ENCODE measurements around the gene HSPA4L.

HSPA4L gene

DNA sequence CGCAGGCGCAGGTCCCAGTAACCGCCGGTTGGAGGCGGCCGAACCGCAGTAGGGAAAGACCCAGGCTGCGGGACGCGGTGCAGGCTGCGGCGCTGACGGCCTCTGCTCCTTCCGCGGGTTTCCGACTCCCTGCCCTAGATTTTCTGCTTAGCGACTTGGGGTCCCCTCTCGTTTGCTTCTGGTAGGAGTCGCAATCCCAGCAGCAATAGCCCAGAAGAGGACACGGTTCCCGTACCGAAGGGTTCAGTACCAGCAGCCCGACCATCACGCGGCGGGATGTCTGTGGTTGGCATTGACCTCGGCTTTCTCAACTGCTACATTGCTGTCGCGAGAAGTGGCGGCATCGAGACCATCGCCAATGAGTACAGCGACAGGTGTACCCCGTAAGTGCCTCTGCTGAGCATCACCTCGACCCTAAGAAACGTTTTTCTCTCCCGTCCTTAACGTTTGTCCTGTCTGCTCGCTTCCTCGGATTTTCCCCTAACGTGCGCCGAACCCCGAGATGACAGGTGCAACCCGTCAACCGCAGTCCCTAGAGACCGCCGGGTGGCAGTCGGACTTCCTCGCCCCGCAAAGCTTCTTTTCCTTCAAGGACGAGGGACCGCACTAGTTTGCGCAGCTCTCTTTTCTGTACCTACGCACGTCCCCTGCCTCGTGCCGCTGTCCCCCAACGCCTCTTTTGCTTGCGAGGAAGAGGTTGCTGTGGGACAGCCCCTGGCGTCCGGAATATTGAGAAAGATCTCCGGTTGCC lies at the start of gene HSPA4L:
Gene HSPA4L (plus strand): TSS at position 48 of the 751 bp plus-strand sequence. CDS start 229 bp downstream, at position 277.
- peak; percentile 67 for DNase-seq (ENCODE audit: low spot score)
- TF ChIP-seq, protein P1, sequence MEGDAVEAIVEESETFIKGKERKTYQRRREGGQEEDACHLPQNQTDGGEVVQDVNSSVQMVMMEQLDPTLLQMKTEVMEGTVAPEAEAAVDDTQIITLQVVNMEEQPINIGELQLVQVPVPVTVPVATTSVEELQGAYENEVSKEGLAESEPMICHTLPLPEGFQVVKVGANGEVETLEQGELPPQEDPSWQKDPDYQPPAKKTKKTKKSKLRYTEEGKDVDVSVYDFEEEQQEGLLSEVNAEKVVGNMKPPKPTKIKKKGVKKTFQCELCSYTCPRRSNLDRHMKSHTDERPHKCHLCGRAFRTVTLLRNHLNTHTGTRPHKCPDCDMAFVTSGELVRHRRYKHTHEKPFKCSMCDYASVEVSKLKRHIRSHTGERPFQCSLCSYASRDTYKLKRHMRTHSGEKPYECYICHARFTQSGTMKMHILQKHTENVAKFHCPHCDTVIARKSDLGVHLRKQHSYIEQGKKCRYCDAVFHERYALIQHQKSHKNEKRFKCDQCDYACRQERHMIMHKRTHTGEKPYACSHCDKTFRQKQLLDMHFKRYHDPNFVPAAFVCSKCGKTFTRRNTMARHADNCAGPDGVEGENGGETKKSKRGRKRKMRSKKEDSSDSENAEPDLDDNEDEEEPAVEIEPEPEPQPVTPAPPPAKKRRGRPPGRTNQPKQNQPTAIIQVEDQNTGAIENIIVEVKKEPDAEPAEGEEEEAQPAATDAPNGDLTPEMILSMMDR (IDR thresholded peaks at IDR 0.05; ENCODE audit: extremely low read depth, missing control alignments) = no peak

DNA sequence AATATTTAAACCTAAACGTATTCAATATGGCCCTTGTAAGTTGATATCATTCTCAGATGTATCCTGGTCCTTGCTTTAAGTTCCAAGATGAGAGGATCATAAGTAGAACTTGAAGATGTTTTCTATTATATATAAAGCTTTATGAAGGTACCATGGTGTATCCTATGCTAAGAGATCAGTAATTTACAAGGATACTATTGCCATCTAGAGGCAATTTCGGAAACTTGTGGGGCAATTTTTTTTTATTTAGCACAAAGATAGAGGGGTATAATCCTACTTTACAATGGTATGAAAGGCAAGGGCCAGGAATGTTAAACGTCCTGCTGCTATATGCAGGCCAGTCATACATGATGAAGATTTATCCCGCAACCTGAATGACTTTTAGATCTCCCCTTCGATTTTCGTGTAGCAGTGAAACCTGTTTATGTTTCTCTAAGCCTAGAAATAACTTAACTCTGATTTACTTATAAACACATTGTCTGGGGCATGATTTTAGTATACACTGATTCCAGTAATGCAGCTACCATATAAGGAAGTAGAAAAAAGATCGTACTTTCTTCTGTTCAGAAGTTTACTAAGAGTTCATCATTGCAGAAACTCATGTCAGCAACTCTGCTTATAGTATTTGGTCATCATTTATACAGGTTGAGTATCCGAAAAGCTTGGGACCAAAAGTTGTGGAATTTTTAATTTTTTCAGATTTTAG lies 49.3 kb upstream of the HSPA4L start:
- peak; percentile 76 for DNase-seq (ENCODE audit: low spot score)
- TF ChIP-seq, protein P1 (IDR thresholded peaks at IDR 0.05; ENCODE audit: extremely low read depth, missing control alignments) = peak; percentile 8

DNA sequence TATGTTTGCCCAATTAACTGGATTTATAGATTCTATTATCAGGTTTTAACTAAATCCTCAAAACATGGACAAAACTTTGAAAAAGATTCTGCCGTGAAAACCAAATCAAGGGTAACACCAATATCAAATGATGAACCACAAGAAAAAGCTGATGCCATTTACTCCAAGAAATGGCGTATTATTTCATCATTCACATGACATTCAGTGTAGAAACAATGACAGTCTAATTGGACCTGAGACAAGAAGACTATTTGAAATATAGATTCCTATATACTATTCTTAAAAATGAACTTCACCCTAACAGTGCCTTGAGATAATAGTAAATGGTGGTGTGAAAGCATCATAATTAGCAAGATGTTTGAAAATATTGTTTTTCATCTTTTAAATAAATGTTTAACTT lies 47.1 kb upstream of the HSPA4L start:
- no peak for DNase-seq (ENCODE audit: low spot score)
- TF ChIP-seq, protein P1 (IDR thresholded peaks at IDR 0.05; ENCODE audit: extremely low read depth, missing control alignments) = no peak

DNA sequence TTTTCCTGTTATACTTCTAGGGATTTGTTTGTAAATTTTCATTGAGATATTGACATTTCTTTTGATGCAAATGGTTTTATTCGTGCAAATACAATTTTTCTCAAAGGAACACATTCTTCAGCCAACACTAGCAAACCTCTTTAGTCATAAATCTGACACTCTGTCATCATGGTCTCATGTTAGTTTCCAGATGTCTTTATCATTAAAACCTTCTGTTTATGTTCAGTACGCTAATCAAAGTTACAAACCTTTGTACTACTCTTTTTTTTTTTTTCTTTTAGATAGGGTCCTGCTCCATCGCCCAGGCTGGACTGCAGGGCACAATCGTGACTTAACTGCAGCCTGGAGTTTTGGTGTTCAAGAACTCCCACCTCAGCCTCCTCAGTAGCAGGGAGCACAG lies 44.8 kb upstream of the HSPA4L start:
- no peak for DNase-seq (ENCODE audit: low spot score)
- TF ChIP-seq, protein P1 (IDR thresholded peaks at IDR 0.05; ENCODE audit: extremely low read depth, missing control alignments) = no peak

DNA sequence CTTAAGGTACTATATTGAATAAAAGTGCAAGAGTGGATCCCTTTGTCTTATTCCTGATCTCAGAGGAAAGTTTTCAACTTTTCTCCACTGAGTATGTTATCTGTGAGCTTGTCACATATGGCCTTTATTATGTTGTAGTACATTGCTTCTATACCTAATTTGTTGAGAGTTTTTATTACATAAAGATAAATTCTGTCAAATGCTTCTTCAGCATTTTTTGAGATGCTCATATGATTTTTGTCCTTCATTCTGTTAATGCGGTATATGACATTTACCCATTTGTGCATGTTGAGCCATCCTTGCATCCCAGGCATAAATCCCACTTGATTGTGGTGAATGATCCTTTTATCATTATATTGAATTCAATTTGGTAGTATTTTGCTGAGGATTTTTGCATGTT lies 40.9 kb upstream of the HSPA4L start:
- TF ChIP-seq, protein P1 (IDR thresholded peaks at IDR 0.05; ENCODE audit: extremely low read depth, missing control alignments) = no peak
- no peak for DNase-seq (ENCODE audit: low spot score)

DNA sequence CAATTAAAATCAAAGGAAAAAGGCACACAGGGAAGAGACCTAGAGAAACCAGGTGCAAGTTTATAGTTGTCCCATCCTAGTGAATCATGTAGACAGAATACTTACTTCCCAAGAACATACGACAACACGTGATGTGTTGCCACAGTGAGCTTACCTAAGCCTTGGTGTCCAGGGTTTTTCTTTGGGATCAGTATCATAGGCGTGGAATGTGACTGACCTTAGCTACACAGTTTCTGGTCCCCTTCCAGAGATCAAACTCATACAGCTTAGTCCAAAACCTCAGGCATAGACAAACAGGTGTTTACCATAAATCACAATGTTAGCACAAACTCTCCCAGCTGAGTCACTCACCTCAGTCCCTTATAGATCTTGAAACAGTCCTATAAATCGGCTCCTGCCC lies 34.2 kb upstream of the HSPA4L start:
- no peak for DNase-seq (ENCODE audit: low spot score)
- TF ChIP-seq, protein P1 (IDR thresholded peaks at IDR 0.05; ENCODE audit: extremely low read depth, missing control alignments) = no peak

DNA sequence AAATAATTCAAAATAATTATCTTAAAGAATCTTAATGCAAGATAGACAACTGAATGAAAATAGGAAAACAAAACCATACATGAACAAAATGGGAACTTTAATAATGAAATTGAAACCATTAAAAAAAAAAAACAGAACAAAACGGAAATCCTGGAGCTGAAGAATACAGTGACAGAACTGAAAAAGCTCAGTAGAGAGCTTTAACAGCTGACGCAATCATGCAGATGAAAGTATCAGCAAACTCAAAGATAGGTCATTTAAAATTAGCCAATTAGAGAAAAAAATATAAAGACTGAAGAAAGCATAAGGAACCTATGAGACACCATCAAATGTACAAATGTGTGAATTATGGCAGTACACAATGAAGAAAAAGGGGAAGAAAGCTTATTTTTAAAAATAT lies 33.2 kb upstream of the HSPA4L start:
- TF ChIP-seq, protein P1 (IDR thresholded peaks at IDR 0.05; ENCODE audit: extremely low read depth, missing control alignments) = no peak
- no peak for DNase-seq (ENCODE audit: low spot score)

All from GM20000 (cell line).